Adrenal gland (tissue), 19 donors: ENCODE measurements around the gene OR4F6. TPM values are rescaled to one million over a fixed set of nuclear protein-coding genes. Genes with fewer than 3 reads are reported as not detected.
"Not testable (repeated sequence)": the region's sequence is repeated elsewhere in the genome, so short reads cannot be mapped to it uniquely, and the experiment has no call there.

Source experiments
- DNase-seq, 7 donors: peaks; one replicate each; pipeline ENCODE4 v3.0.0-alpha.2; 2019 to 2020
- H3K27ac ChIP-seq, 5 donors: fragments of 200-600 bp; sonication (generic) in 4 of 5; 1 replicate in 3 of 5; 2 replicates in 2 of 5; pipeline versions ENCODE4 v1.5.1 to v1.8.0; 2016 to 2020; ENCODE audit warnings: mild to moderate bottlenecking in 1 of 5
- H3K27me3 ChIP-seq: fragments of 200-600 bp; 2 replicates; pipeline ENCODE4 v1.8.0; 2021
- H3K36me3 ChIP-seq, 2 donors: fragments of 200-600 bp; replicated peaks in 1 of 2; 1 replicate in 1 of 2; 2 replicates in 1 of 2; pipeline versions ENCODE4 v1.5.1 to v1.8.0; 2018 to 2022
- H3K4me1 ChIP-seq, 2 donors: fragments of 200-600 bp; replicated peaks in 1 of 2; 1 replicate in 1 of 2; 2 replicates in 1 of 2; pipeline versions ENCODE4 v1.5.1 to v1.8.0; 2018 to 2021
- H3K4me3 ChIP-seq, 4 donors: fragments of 200-600 bp; sonication (generic) in 3 of 4; one replicate each; pipeline ENCODE4 v1.5.1; 2016 to 2018
- H3K9me3 ChIP-seq, 3 donors: fragments of 200-600 bp; sonication (generic) in 1 of 3; replicated peaks in 1 of 3; 1 replicate in 2 of 3; 2 replicates in 1 of 3; pipeline versions ENCODE4 v1.5.1 to v1.8.0; 2016 to 2021
- POLR2A ChIP-seq, 2 donors: fragments of 450-650 bp; IDR thresholded peaks; one replicate each; pipeline ENCODE4 v1.6.1; 2017; ENCODE audit warnings: antibody characterized with exemption in 2 of 2, mild to moderate bottlenecking in 2 of 2, moderate library complexity in 1 of 2
- WGBS, 4 donors: extraction: QIAGEN DNeasy Blood & Tissue Kit in 2 of 4; methylation state at CpG; one replicate each; pipeline versions ENCODE4 v1.1.5 to v1.1.7; 2013 to 2017; 5-methylcytosine and 5-hydroxymethylcytosine counted together
- intact Hi-C, 2 donors: fragments of 100-400 bp; cut with DNase I; formaldehyde crosslinking; loops; one replicate each; pipeline versions ENCODE4 v1.14.1 to v1.15.0; 2022 to 2023
- long read RNA-seq, 10 donors: library from polyadenylated mRNA in 3 of 10; unstranded in 2 of 10; stranded (forward) in 1 of 10; transcript quantifications; one replicate each; pipeline ENCODE4 v2.0.0 and lab custom pipeline, GENCODE V29; 2021 to 2026
- polyA plus RNA-seq, 3 donors: library from polyadenylated mRNA; stranded (reverse); fragments of 200-250 nt in 2 of 3; fragments of 350-450 nt in 1 of 3; fragmentation: Illumina TruSeq in 1 of 3; extraction: RNeasy Lipid Tissue Mini Kit (QIAGEN cat#74804) in 1 of 3; gene quantifications; one replicate each; pipeline ENCODE4 v1.2.3, GENCODE V29; 2013 to 2014
- total RNA-seq, 9 donors: library from RNA; depleted of rRNA in 4 of 9; stranded (reverse); fragments of >200 nt in 4 of 9; fragments of 120-200 nt in 1 of 9; fragmentation: NEBNext Ultra II Directional in 1 of 9; extraction: Animal tissue kit (Norgen Biotek cat#: 25700) in 1 of 9; gene quantifications; one replicate each; pipeline versions ENCODE4 v1.1.0 to v1.2.4, GENCODE V29; 2013 to 2023
- TF ChIP-seq, protein P1 (sequence below), 6 experiments: fragments of 450-650 bp in 4 of 6; fragments of 200-600 bp in 2 of 6; sonication (generic) in 1 of 6; IDR thresholded peaks; 1 replicate in 5 of 6; 2 replicates in 1 of 6; pipeline versions ENCODE4 v1.5.1 to v1.8.0; 2016 to 2021; ENCODE audit warnings: antibody characterized with exemption in 6 of 6, mild to moderate bottlenecking in 2 of 6, moderate library complexity in 1 of 6
- donor health status: healthy with polysubstance abuse.
- donor health status: Bipolar disorder and iron deficiency.
- donor health status: DM: yes; HTN: yes; CAD: no.
- donor health status: DM: no; HTN: no; CAD: no.
- donor health status: DM: no; HTN: no; CAD: no.
- donor health status: DM: yes; HTN: yes; CAD: no.

OR4F6 gene, protein sequence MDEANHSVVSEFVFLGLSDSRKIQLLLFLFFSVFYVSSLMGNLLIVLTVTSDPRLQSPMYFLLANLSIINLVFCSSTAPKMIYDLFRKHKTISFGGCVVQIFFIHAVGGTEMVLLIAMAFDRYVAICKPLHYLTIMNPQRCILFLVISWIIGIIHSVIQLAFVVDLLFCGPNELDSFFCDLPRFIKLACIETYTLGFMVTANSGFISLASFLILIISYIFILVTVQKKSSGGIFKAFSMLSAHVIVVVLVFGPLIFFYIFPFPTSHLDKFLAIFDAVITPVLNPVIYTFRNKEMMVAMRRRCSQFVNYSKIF
- total RNA-seq = not detected
- not detected for polyA plus RNA-seq
- long read RNA-seq, donor 1 = 0 reads
- long read RNA-seq, donor 2 = 0 reads
- long read RNA-seq, donor 3 = 0 reads
- long read RNA-seq, donor 4 = 0 reads
- long read RNA-seq, donor 5 = 0 reads
- long read RNA-seq, donor 6 = 0 reads
- long read RNA-seq, donor 7 = 0 reads
- long read RNA-seq, donor 8 = 0 reads
- long read RNA-seq, donor 9 = 0 reads
- long read RNA-seq, donor 10 = 0 reads

- Histone ChIP-seq H3K27me3 (no peaks in the 10 kb centered on the region), H3K27ac (no peak within 1 kb of the TSS), H3K36me3 (no peaks in the 10 kb centered on the region), H3K9me3 (no peaks in the 10 kb centered on the region), H3K4me1 (no peaks in the 10 kb centered on the region), H3K4me3 (no peak within 1 kb of the TSS)
- 63 to 90% (median 87%) methylated on average over 2 of the region's 2 CpGs for WGBS, 4 donors
- DNase-seq = no peak
- intact Hi-C loops = no loop called here
- TF ChIP-seq, protein P1, sequence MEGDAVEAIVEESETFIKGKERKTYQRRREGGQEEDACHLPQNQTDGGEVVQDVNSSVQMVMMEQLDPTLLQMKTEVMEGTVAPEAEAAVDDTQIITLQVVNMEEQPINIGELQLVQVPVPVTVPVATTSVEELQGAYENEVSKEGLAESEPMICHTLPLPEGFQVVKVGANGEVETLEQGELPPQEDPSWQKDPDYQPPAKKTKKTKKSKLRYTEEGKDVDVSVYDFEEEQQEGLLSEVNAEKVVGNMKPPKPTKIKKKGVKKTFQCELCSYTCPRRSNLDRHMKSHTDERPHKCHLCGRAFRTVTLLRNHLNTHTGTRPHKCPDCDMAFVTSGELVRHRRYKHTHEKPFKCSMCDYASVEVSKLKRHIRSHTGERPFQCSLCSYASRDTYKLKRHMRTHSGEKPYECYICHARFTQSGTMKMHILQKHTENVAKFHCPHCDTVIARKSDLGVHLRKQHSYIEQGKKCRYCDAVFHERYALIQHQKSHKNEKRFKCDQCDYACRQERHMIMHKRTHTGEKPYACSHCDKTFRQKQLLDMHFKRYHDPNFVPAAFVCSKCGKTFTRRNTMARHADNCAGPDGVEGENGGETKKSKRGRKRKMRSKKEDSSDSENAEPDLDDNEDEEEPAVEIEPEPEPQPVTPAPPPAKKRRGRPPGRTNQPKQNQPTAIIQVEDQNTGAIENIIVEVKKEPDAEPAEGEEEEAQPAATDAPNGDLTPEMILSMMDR (IDR thresholded peaks at IDR 0.05) = no peak
- no peak for TF ChIP-seq POLR2A (IDR thresholded peaks at IDR 0.05)
These were observed at the start of gene OR4F6 for GRCh38 chr15:101803209-101803608. Gene OR4F6, plus strand, starts transcription at chr15:101803509. Its CDS starts 2,211 bp downstream, at chr15:101805720.

- H3K27me3 ChIP-seq, H3K9me3 ChIP-seq, H3K36me3 ChIP-seq, DNase-seq, H3K4me1 ChIP-seq, H3K27ac ChIP-seq, intact Hi-C loops, H3K4me3 ChIP-seq: not testable (repeated sequence)
- WGBS, 4 donors = 83 to 89% (median 86%) methylated on average over 10 to 22 of the region's 23 CpGs
These were observed 38.5 kb upstream of the OR4F6 start for GRCh38 chr15:101764669-101765339.

DNA sequence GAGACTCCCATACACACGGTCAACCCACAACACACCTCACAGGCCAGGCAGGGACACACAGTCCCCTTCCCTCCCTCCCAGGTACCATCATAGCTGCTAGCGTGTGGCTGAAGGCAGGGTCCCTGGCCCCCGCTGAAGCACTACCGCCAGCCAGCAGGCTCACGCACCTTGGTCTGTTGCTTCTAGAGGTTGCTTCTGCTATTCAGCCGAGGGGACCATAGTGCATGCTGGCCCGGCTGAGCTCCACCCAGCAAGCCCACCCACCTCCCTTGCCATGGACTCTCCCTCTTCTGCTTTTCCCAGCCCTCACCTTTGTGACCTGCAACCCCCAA lies 38.0 kb upstream of the OR4F6 start:
- H3K4me3 ChIP-seq, H3K4me1 ChIP-seq, H3K9me3 ChIP-seq, H3K27ac ChIP-seq, H3K36me3 ChIP-seq, H3K27me3 ChIP-seq, intact Hi-C loops, DNase-seq: not testable (repeated sequence)
- 90 to 94% (median 91%) methylated on average over 5 to 7 of the region's 7 CpGs for WGBS, 4 donors

DNA sequence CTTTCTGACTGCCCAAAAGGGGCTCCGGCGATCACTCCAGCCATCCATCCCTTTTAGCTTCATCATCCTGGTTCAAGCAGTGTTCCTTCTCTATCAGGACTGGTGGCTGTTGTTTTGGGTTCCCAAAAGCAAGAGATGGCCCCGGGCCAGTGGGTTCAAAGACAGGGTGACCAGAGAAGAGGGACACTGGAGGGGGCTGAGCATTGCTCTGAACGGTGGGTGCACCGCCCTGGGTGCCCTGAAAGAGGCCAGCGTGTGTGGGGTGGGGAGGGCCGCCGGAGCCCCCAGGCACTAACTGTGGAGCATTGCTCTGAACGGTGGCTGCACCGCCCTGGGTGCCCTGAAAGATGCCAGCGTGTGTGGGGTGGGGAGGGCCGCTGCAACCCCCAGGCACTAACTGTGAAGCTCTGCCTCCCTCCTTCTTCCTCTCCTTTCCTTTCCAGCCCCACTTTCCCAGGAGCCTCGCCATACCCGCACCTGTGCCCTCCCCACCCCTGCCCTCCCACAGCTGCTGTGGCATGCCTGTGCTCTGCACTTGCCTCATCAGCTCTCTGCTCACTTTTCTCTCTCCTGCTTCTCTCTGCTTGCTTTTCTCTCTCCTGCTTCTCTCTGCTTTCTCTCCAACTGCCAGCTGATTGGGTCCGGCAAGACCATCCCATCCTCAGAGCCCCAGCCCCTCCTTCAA lies 37.4 kb upstream of the OR4F6 start:
- no peaks in the 10 kb centered on the region for H3K4me1 ChIP-seq
- intact Hi-C loops = no loop called here
- WGBS, 4 donors = 78 to 92% (median 88%) methylated on average over 12 to 15 of the region's 15 CpGs

More for the DNA sequence above, 37.4 kb upstream of the OR4F6 start:
- H3K36me3 ChIP-seq = no peaks in the 10 kb centered on the region
- no peak overlapping the region for H3K4me3 ChIP-seq
- DNase-seq = no peak
- TF ChIP-seq POLR2A (IDR thresholded peaks at IDR 0.05) = no peak
- TF ChIP-seq, protein P1 (IDR thresholded peaks at IDR 0.05) = no peak
- no peak overlapping the region for H3K27ac ChIP-seq
- no peaks in the 10 kb centered on the region for H3K9me3 ChIP-seq
- H3K27me3 ChIP-seq = no peaks in the 10 kb centered on the region
